Right lung (tissue), 5 donors: ENCODE measurements around the gene ZNF469. TPM values are rescaled to one million over a fixed set of nuclear protein-coding genes. Genes with fewer than 3 reads are reported as not detected.
"Not testable (repeated sequence)": the region's sequence is repeated elsewhere in the genome, so short reads cannot be mapped to it uniquely, and the experiment has no call there.

Experiments
- DNase-seq, 2 donors: peaks; one replicate each; pipeline ENCODE4 v3.0.0-alpha.2; 2013
- polyA plus RNA-seq, 5 donors: library from polyadenylated mRNA; unstranded; fragments of 120-200 nt; gene quantifications; one replicate each; pipeline versions ENCODE4 v1.2.1 to v1.2.3, GENCODE V29; 2013; ENCODE audit warnings: inconsistent platforms in 1 of 5, low replicate concordance in 1 of 5; ENCODE audit not compliant: insufficient read length in 5 of 5, insufficient read depth in 1 of 5

ZNF469 gene
- polyA plus RNA-seq, 5 donors = 1.5 to 3.1 (median 1.7) TPM

DNA sequence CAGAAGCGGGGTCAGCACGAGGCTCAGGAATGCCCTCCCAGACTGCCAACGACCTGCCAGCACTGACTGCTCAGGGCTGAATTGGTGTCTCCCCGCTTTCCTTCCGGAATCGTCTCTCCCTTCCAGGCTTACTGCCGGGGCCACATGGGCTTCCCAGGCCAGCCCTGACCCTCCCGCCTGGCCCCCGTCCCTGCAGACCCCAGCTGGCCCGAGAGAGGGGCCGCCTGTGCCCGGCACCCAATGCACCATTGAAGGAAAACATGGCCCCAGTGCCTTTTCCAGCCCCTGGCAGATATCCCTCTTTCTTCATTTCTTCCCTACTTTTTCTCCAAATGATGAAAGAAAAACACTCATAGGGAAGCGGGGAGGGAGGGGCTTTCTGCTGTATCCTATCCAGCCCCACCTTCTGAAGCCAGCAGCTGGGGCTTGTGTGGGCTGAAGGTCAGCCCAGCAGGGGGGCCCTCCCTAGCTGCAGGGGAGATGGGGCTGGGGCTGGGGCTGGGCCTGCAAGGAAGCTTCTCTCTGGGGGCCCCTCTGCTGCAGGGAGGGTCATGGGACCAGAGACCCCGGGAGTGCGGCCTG is 25.9 kb downstream of the ZNF469 start:
- DNase-seq = no peak

DNA sequence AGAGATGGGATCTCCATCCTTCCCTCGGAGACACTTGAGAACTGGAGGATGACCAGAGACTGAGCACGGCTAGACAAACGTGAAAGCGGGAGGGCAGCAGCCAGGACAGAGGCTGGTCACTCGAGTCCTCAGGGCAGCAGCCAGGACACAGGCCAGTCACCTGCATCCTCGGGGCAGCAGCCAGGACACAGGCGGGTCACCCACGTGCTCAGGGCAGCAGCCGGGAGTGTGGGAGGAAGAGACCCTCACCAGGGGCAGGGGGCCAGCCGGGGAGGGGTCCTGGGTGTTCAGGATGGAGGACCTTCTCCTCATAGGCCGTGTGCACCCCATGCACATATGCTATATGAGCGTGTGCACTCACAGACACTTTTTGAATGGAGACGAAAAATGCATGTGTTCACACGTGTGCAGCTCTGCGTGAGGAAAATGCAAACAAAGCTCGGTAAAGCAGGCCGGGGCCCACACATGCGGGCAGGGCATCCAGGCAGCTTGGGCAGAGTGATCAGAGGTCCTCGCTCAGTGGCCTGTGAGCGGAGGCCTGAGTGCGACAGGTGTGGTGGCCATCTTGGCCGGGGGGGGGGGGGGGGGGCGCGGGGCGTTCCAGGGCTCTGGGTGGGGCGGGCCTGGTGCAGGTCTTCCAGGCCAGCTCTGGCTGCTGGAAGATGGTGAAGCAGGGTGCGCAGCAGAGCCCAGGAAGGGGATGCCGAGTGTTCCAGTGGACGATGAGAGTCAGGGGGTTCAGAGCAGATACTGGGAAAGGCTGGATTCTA is 26.7 kb downstream of the ZNF469 start:
- DNase-seq = no peak

- not testable (repeated sequence) for DNase-seq
These were observed 27.7 kb downstream of the ZNF469 start for GRCh38 chr16:88410297-88410968.

GRCh38 chr16:88411951-88412576 is 29.3 kb downstream of the ZNF469 start:
- no peak for DNase-seq

- DNase-seq = no peak
These were observed 30.0 kb downstream of the ZNF469 start for GRCh38 chr16:88412766-88413165.

DNA sequence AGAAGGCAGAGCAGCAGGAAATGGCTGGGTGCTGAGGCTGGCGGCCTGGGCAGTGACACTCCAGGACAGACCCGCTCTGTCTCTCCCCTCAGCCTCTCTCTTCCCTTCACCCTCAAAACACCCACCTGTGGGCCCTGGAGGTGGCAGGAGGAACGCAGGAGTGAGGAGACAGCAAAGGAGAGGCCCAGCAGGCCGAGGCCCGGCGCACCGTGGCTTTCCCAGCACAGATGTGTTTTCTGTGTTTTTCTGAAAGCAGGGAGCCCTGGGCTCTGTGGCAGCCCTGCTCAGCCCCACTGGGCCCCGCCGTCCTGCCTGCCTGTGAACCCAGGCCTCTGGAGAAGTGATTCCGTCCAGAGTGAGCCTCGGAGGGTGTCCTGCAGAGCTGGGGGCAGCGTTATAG is 30.5 kb downstream of the ZNF469 start:
- no peak for DNase-seq

DNA sequence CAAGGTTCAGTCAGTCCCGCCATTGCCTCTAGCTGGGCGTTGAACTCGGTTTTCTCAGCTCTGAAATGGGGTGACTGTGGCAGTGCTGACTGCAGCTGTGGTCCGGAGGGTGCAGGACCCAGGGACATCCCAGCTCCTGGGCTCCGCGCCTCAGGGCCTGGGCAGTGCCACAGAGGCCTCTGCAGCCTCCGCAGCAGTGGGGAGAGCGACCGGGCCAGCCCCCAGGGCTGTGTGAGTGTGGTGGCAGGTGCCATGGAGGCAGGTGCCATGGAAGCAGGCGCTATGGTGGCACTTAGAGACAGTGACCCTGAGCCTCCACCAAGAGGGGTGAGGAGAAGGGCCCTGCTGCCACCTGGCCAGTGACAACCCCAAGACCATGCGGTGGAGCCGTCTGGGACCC is 30.9 kb downstream of the ZNF469 start:
- no peak for DNase-seq

DNA sequence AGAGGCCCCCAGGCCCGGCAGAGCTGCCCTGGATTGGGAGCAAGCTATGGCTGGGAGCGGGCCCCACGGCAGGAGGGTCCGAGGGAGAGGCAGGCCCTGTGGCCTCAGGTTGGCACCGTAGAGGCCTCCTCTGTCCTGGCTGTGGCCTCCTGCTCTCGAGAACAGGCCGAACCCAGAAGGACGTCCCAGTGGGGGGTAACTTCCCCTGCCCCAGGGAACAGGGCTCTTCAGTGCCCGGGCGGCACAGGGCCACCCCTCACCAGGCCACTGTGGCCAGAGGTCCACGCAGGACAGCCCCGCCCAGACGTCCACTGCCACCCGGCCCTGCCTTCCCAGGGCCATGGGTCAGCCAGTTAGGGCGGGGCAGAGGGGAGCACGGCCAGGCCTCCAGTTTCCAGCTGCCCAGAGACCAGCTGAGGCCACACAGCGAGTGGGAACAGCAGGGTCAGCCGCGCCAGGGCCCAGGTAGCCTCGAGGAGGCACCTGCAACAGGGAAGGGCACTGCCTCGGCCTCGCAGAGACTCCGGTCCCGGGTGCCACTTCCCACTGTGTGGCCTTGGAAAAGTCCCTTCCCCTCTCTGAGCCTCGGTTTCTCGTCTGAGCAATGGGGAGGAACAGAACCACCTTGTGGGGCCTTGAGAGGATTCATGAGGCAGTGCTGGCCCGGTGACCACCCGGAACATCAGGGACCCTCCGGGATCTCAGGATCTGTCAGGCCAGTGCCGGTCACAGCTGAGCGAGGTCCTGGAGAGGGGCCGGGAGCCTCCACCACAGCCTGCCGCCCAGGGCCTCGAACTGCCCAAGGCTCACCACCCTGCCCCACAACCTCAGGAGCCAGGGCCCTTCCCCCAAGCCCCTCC is 32.0 kb downstream of the ZNF469 start:
- no peak for DNase-seq

GRCh38 chr16:88415381-88415705 is 32.6 kb downstream of the ZNF469 start:
- no peak for DNase-seq

GRCh38 chr16:88415713-88416323 is 33.1 kb downstream of the ZNF469 start:
- DNase-seq = no peak

DNA sequence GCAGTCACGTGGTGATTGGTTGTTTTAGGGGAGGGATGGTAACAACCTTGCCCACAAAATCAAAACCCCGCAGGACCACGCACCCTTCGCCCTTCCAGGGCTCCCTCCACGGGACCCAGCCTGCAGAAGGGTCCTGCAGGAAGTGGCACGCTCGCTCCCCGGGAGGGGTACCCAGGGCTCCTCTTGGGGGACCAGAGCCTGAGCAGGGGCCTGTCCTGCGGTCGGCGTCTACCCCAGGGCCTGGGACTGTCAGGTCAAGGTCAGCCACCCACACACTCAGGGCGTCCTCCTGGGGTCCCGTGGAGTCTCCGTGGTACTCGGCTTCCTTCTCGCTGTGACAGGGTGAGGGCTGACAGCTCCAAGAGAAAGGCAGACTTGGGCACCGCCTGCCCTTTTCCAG is 33.9 kb downstream of the ZNF469 start:
- DNase-seq = no peak

DNA sequence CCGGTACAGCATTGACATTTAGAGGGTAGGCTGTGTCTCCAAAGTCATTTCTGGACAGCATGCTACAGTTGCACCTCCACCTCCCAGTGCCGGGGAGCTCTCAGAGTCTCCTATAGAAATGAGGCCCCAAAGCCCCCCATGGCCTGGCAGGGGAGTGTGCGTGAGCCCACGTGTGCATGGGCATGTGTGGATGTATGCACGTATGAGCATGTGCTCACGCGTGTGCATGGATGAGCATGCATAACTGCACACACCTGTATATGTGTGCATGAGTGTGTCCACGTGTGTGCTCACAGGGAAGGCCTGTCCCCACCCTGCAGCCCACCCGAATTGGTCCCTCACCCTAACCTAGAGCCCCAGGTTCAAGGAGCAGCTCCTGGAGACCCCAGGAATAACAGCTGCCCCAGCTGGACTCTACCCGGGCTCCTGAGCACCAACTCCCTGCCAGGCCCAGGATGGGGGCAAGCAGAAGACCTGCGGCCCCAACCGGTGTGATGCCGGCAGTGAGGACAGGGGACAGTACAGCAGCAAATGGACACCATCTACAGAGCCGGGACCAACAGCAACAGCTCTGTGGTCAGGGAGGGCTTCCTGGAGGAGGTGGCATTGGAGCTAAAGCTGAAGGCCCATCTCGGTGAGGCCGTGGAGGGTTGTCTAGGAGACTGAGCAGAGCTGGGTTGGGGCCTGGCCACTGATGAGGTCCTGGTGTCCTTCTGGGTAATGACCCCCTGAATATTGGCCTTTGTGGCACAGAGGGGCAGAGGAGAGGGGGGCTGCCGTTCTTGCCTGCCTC is 35.1 kb downstream of the ZNF469 start:
- no peak for DNase-seq

DNA sequence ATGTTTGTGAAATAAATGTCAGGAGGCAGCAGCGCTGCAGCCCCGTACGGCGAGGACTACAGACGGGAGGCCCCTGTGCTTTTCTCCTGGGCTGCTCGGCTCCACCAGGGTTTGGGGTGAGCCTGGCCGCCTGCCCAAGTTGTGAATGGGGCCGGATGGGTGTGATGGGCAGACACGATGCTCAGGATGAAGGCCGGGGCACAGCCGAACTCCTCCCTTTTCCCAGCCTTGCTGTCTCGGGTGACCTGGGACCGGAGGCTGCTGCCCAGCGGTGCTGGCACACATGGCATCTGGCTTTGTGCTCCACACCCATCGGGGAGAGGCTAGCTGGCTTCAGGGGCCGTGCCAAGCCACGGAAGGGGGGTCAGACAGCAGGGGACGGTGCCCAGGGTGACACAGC is 36.1 kb downstream of the ZNF469 start:
- DNase-seq = no peak

- DNase-seq = no peak
These were observed 37.0 kb downstream of the ZNF469 start for GRCh38 chr16:88419790-88420189.

DNA sequence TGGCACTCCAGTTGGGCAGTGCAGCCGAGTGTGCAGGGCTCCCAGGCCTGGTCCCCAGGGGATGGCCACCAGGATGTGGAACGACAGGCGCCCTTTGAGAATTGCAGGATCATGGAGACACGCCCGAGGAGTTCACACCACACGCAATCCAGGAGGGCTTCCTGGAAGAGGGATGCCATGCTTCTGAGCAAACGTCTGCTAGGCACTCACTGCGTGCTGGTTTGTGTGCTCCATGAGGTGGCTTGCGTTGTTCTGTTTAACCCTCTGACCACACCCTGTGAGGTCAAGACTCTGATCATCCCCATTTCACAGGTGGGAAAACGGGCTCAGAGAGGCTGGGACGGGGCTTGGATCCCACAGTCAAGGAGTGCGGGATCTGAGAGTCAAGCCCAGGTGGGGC is 37.7 kb downstream of the ZNF469 start:
- no peak for DNase-seq

DNA sequence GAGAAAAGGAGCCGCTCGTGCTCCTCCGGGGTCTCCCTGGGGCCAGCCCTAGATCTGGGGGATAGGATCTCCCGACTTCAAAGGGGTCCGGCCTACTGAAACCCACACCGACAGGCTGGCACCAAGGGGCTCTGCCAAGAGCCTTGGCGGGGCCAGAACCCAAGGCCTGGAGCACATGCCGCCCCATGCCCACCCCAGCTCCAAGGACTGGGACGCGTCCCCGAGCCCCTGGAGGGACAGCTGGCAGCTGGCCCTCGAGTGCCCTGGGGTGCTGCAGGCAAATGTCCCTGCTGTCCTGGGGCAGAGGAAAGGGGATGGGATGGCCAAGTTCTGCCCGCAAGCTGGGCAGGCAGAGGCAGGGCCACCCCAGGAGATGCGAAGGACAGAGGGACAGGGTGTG is 38.5 kb downstream of the ZNF469 start:
- no peak for DNase-seq

DNA sequence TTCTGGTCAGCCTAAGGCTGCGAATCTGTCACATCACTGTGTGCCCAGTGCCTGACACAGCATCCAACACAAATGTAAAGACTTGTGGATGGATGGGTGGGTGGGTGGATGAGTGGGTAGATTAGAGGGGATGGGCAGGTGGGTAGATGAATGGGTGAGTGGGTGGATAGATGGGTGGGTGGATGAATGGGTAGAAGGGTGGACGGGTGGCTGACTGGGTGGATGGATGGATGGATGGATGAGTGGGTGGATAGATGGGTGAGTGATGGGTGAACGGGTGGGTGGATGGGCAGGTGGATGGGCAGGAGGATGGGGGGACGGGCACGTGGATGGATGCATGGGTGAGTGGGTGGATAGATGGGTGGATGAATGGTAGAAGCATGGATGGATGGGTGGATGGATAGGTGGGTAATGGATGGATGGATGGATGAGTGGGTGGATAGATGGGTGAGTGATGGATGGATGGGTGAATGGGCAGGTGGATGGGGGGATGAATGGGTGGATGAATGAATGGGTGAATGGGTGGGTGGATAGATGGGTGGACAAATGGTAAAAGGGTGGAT is 39.2 kb downstream of the ZNF469 start:
- DNase-seq = no peak

DNA sequence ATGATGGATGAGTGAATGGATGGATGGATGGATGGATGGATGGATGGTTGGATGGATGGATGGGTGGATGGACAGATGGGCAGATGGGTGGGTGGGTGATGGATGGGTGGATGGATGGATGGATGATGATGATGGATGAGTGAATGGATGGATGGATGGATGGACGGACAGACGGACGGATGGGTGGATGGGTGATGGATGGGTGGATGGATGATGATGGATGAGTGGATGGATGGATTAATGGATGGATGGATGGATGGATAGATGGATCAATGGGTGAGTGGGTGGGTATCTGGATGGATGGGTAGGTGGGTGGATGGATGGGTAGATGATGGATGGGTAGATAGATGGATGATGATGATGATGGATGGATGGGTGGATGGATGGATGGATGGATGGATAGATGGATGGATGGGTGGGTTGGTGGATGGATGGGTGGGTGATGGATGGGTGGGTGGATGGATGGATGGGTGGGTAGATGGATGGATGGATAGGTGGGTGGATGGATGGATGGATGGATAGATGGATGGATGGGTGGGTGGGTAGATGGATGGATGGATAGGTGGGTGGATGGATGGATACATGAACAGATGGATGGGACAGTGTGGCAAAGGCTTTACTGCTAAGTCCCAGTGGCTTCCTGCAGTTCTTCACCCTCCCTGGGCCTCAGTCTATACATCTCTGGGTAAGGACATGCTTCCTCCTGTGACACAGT is 40.1 kb downstream of the ZNF469 start:
- DNase-seq = no peak

- no peak for DNase-seq
These were observed 40.7 kb downstream of the ZNF469 start for GRCh38 chr16:88423448-88423850.
